ENCODE results near the gene CTSZ. TPM values are rescaled to one million over a fixed set of nuclear protein-coding genes. Genes with fewer than 3 reads are reported as not detected.

The CTSZ gene
- total RNA-seq, 4 donors from 2014 or later = 152 to 256 (median 212) TPM

DNA sequence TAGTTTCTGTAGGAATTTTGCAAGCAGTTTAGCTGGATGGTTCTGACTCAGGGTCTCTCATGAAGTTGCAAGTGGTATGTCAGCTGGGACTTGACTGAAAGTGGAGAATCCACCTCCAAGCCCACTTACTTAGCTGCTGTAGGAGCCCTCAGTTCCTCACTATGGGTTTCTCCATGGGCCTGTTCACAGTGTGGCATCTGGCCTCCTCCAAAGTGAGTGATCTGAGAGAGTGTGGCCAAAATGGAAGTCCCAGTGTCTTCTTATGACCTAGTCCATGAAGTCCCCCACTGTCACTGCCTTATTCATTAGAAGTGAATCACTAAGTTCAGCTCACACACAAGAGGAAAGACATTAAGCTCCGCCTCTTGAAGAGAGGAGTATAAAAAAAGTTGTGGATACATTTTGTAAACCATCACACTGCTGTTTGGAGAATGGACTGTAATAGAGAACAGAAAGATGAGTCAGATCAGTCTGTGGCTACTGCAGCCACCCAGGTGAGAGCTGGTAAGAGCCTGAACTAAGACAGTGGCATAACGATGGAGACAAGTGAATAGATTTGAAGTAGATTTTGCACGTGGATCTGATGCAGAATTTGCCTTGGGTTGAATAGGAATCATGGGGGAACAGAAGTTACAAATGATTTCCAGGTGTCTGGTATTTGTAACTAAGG, 30.9 kb downstream of the CTSZ start:
- no peak overlapping the region for H3K4me3 ChIP-seq (replicated peaks in 1 of 3)
- 90 to 92% methylated on average over 3 of the region's 3 CpGs for WGBS, 2 donors
- H3K9me3 ChIP-seq = no peaks in the 10 kb centered on the region
- intact Hi-C loops (cut with DNase I) = no loop called here
- H3K27me3 ChIP-seq = no peaks in the 10 kb centered on the region
- TF ChIP-seq POLR2A (IDR thresholded peaks at IDR 0.05) = no peak
- TF ChIP-seq, protein P1, sequence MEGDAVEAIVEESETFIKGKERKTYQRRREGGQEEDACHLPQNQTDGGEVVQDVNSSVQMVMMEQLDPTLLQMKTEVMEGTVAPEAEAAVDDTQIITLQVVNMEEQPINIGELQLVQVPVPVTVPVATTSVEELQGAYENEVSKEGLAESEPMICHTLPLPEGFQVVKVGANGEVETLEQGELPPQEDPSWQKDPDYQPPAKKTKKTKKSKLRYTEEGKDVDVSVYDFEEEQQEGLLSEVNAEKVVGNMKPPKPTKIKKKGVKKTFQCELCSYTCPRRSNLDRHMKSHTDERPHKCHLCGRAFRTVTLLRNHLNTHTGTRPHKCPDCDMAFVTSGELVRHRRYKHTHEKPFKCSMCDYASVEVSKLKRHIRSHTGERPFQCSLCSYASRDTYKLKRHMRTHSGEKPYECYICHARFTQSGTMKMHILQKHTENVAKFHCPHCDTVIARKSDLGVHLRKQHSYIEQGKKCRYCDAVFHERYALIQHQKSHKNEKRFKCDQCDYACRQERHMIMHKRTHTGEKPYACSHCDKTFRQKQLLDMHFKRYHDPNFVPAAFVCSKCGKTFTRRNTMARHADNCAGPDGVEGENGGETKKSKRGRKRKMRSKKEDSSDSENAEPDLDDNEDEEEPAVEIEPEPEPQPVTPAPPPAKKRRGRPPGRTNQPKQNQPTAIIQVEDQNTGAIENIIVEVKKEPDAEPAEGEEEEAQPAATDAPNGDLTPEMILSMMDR (IDR thresholded peaks at IDR 0.05) = no peak
- H3K4me1 ChIP-seq = no peaks in the 10 kb centered on the region
- H3K36me3 ChIP-seq = no peaks in the 10 kb centered on the region
- DNase-seq = no peak
- no peak overlapping the region for H3K27ac ChIP-seq

- Histone ChIP-seq H3K4me3 (replicated peaks in 1 of 3) (no peak overlapping the region), H3K4me1 (no peaks in the 10 kb centered on the region), H3K9me3 (no peaks in the 10 kb centered on the region), H3K36me3 (no peaks in the 10 kb centered on the region), H3K27me3 (no peaks in the 10 kb centered on the region), H3K27ac (no peak overlapping the region)
- DNase-seq = no peak
- 94 to 95% methylated on average over 1 of the region's 1 CpG for WGBS, 2 donors
- TF ChIP-seq, protein P1 (IDR thresholded peaks at IDR 0.05) = no peak
- no peak for TF ChIP-seq POLR2A (IDR thresholded peaks at IDR 0.05)
- intact Hi-C loops (cut with DNase I) = no loop called here
Measured at GRCh38 chr20:58975353-58975752, 31.7 kb downstream of the CTSZ start.

DNA sequence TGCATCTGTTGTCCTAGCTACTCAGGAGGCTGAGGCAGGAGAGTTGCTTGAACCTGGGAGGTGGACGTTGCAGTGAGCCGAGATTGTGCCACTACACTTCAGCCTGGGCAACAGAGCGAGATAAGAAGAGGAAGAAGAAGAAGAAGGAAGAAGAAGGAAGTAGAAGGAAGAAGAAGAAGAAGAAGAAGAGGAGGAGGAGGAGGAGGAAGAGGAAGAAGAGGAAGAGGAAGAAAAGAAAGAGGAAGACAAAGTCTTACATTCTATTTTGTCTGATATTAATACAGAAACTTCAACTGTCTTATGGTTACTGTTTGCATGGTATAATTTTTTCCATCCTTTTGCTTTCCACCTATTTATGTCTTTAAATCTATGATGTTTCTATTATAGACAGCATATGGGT, 33.2 kb downstream of the CTSZ start:
- 90 to 95% methylated on average over 3 of the region's 3 CpGs for WGBS, 2 donors
- intact Hi-C loops (cut with DNase I) = no loop called here
- Histone ChIP-seq H3K4me3 (replicated peaks in 1 of 3) (no peak overlapping the region), H3K9me3 (no peaks in the 10 kb centered on the region), H3K27ac (no peak overlapping the region), H3K36me3 (no peaks in the 10 kb centered on the region), H3K27me3 (no peaks in the 10 kb centered on the region), H3K4me1 (no peaks in the 10 kb centered on the region)
- TF ChIP-seq, protein P1 (IDR thresholded peaks at IDR 0.05) = no peak
- TF ChIP-seq POLR2A (IDR thresholded peaks at IDR 0.05) = no peak
- DNase-seq = no peak

- WGBS, 2 donors = 86 to 92% methylated on average over 4 of the region's 4 CpGs
- TF ChIP-seq POLR2A (IDR thresholded peaks at IDR 0.05) = no peak
- TF ChIP-seq, protein P1 (IDR thresholded peaks at IDR 0.05) = no peak
- intact Hi-C loops (cut with DNase I) = no loop called here
- H3K9me3 ChIP-seq = no peaks in the 10 kb centered on the region
- no peak for DNase-seq
- no peak overlapping the region for H3K4me3 ChIP-seq (replicated peaks in 1 of 3)
- H3K4me1 ChIP-seq = no peaks in the 10 kb centered on the region
- H3K27me3 ChIP-seq = no peaks in the 10 kb centered on the region
- H3K27ac ChIP-seq = no peak overlapping the region
- no peaks in the 10 kb centered on the region for H3K36me3 ChIP-seq
Measured at GRCh38 chr20:58973179-58973578, 33.9 kb downstream of the CTSZ start.

- Histone ChIP-seq H3K36me3 (no peaks in the 10 kb centered on the region), H3K27me3 (no peaks in the 10 kb centered on the region), H3K27ac (no peak overlapping the region), H3K4me1 (no peaks in the 10 kb centered on the region), H3K4me3 (replicated peaks in 1 of 3) (no peak overlapping the region), H3K9me3 (no peaks in the 10 kb centered on the region)
- intact Hi-C loops (cut with DNase I) = no loop called here
- no peak for TF ChIP-seq POLR2A (IDR thresholded peaks at IDR 0.05)
- TF ChIP-seq, protein P1 (IDR thresholded peaks at IDR 0.05) = no peak
- DNase-seq = no peak
- 83 to 84% methylated on average over 5 to 6 of the region's 6 CpGs for WGBS, 2 donors
Measured at GRCh38 chr20:58971429-58971828, 35.6 kb downstream of the CTSZ start.
